T-helper 2 cell (primary cell): Measurements from ENCODE around the gene PLAGL2.
A peak's percentile ranks its signal among the peaks of the same experiment; 100 is the strongest.
"Not testable (repeated sequence)": the region's sequence is repeated elsewhere in the genome, so short reads cannot be mapped to it uniquely, and the experiment has no call there.

Source experiments
- DNase-seq, 5 experiments: peaks; one replicate each; pipeline versions ENCODE4 v3.0.0 to v3.0.0-alpha.2; 2012 to 2022

PLAGL2 gene

GRCh38 chr20:32183947-32184635 lies 23.5 kb downstream of the PLAGL2 start:
- DNase-seq: no peak

GRCh38 chr20:32181606-32182005 lies 25.9 kb downstream of the PLAGL2 start:
- DNase-seq: no peak

GRCh38 chr20:32179934-32180333 lies 27.6 kb downstream of the PLAGL2 start:
- no peak for DNase-seq

GRCh38 chr20:32179515-32179914 lies 28.0 kb downstream of the PLAGL2 start:
- no peak for DNase-seq

GRCh38 chr20:32177696-32178095 lies 29.8 kb downstream of the PLAGL2 start:
- DNase-seq: not testable (repeated sequence)

- DNase-seq: no peak
Measured at GRCh38 chr20:32168184-32168910, 39.2 kb downstream of the PLAGL2 start.

- DNase-seq: no peak
Measured at GRCh38 chr20:32167552-32167951, 40.0 kb downstream of the PLAGL2 start.

- DNase-seq: no peak
Measured at GRCh38 chr20:32165836-32166545, 41.6 kb downstream of the PLAGL2 start.

- no peak for DNase-seq
Measured at GRCh38 chr20:32164984-32165735, 42.4 kb downstream of the PLAGL2 start.

- no peak for DNase-seq
Measured at GRCh38 chr20:32163951-32164350, 43.6 kb downstream of the PLAGL2 start.

- DNase-seq: no peak
Measured at GRCh38 chr20:32162351-32162750, 45.2 kb downstream of the PLAGL2 start.

- DNase-seq: no peak
Measured at GRCh38 chr20:32160341-32160740, 47.2 kb downstream of the PLAGL2 start.

- no peak for DNase-seq
Measured at GRCh38 chr20:32159766-32160221, 47.7 kb downstream of the PLAGL2 start.

GRCh38 chr20:32158943-32159660 lies 48.4 kb downstream of the PLAGL2 start:
- no peak for DNase-seq

GRCh38 chr20:32158351-32158750 lies 49.2 kb downstream of the PLAGL2 start:
- no peak for DNase-seq

GRCh38 chr20:32157611-32158010 lies 49.9 kb downstream of the PLAGL2 start:
- no peak for DNase-seq

- peak in 1 of 5 experiments; percentile 37 for DNase-seq
Measured at GRCh38 chr20:32155017-32155981, 52.2 kb downstream of the PLAGL2 start.

- DNase-seq: no peak
Measured at GRCh38 chr20:32153771-32154170, 53.8 kb downstream of the PLAGL2 start.

GRCh38 chr20:32153156-32153665 lies 54.3 kb downstream of the PLAGL2 start:
- DNase-seq: no peak

GRCh38 chr20:32152421-32153155 lies 55.0 kb downstream of the PLAGL2 start:
- no peak for DNase-seq
